Hippocampal formation (tissue), 2 donors: ENCODE data around the gene THOC5.
"Not testable (repeated sequence)": the region's sequence is repeated elsewhere in the genome, so short reads cannot be mapped to it uniquely, and the experiment has no call there.

Experiments used
- DNase-seq, 2 donors: peaks; one replicate each; lab custom pipeline; 2025; lab: John Stamatoyannopoulos, UW

THOC5 gene

GRCh38 chr22:29553351-29554224 lies at the start of gene THOC5:
THOC5 (minus strand) TSS chr22:29553757; CDS start chr22:29549147, 4,610 bp downstream.
- peak; percentile 96 to 99 for DNase-seq

- no peak for DNase-seq
These were observed 45.1 kb upstream of the THOC5 start for GRCh38 chr22:29598684-29599020.

GRCh38 chr22:29597871-29598683 lies 44.5 kb upstream of the THOC5 start:
- DNase-seq = not testable (repeated sequence)

GRCh38 chr22:29596408-29596807 lies 42.9 kb upstream of the THOC5 start:
- no peak for DNase-seq

- not testable (repeated sequence) for DNase-seq
These were observed 40.9 kb upstream of the THOC5 start for GRCh38 chr22:29594447-29594846.

GRCh38 chr22:29593923-29594322 lies 40.4 kb upstream of the THOC5 start:
- DNase-seq = no peak

GRCh38 chr22:29587938-29588699 lies 34.6 kb upstream of the THOC5 start:
- no peak for DNase-seq

GRCh38 chr22:29586193-29586705 lies 32.7 kb upstream of the THOC5 start:
- not testable (repeated sequence) for DNase-seq

GRCh38 chr22:29584975-29585374 lies 31.4 kb upstream of the THOC5 start:
- no peak for DNase-seq

GRCh38 chr22:29581799-29582198 lies 28.2 kb upstream of the THOC5 start:
- DNase-seq = no peak

GRCh38 chr22:29580200-29580810 lies 26.7 kb upstream of the THOC5 start:
- no peak for DNase-seq

GRCh38 chr22:29578462-29579200 lies 25.1 kb upstream of the THOC5 start:
- no peak for DNase-seq

- DNase-seq = no peak
These were observed 21.3 kb upstream of the THOC5 start for GRCh38 chr22:29574762-29575450.

- DNase-seq = no peak
These were observed 17.5 kb upstream of the THOC5 start for GRCh38 chr22:29570912-29571549.

GRCh38 chr22:29570456-29570855 lies 16.9 kb upstream of the THOC5 start:
- peak in 1 of 2 donors; percentile 4 for DNase-seq

- no peak for DNase-seq
These were observed 15.6 kb upstream of the THOC5 start for GRCh38 chr22:29569011-29569678.

- DNase-seq = no peak
These were observed 13.8 kb upstream of the THOC5 start for GRCh38 chr22:29567338-29567737.

- DNase-seq = not testable (repeated sequence)
These were observed 13.0 kb upstream of the THOC5 start for GRCh38 chr22:29566513-29566912.
